HG02981 (cell line): ENCODE results near the gene COASY.

Source experiments
- ATAC-seq: cut with Tn5 transposase; IDR thresholded peaks from one replicate; pipeline ENCODE4 v1.9.1; 2021; ENCODE audit warnings: mild to moderate bottlenecking, moderate library complexity; ENCODE audit not compliant: unreplicated experiment

COASY gene

DNA sequence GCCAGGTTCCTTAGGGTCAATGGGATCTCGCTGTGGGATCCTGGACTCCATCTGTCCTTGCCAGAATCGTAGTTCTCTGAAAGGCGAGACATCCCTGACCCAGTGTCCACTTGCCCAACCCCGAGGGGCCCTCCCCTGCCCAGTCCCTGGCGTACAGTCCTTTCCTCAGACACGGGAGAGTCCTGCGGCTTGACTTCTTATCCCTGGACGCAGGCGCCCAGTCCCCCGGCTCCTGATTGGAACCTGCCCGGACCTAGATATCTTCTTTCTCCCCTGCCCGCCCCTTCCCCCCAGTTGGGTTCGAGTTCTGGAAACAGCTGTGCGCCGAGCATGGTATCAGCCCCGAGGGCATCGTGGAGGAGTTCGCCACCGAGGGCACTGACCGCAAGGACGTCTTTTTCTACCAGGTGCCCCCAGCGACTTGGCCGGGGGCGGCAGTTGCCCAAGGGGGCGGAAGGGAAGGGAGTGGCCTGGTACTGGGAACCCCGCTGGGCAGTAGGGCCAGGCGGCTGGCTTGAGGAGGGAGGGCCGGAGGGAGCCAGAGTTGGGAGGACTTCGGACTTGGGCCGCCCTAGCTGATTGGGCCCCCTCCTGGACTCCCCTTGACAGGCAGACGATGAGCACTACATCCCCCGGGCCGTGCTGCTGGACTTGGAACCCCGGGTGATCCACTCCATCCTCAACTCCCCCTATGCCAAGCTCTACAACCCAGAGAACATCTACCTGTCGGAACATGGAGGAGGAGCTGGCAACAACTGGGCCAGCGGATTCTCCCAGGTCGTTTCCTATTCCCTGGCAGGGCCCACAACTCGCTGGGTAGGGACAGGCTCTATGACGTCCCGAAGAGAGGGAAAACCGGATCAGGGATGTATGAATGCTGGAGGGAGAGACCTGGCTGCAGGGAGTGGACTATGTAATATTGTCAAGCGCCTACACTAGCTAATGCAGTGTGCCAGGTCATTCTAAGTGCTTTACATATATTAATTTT lies 48.2 kb downstream of the COASY start:
- peak; percentile 5 for ATAC-seq

DNA sequence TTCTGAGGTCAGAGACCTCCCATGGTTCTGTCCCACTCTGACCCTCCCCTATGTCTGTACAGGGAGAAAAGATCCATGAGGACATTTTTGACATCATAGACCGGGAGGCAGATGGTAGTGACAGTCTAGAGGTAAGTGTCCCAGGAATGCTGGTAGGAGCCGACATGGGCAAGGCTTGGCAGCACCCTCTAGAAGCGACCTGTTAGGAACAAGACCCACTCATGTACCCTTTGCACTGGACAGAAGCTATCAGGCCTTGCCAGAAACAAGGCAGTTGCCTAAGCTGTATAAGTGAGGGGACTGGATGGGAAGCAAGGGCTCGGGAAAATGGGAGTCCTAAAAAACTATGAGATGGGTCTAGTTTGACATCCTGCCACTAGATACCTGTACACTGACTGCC lies 50.1 kb downstream of the COASY start:
- no peak for ATAC-seq

DNA sequence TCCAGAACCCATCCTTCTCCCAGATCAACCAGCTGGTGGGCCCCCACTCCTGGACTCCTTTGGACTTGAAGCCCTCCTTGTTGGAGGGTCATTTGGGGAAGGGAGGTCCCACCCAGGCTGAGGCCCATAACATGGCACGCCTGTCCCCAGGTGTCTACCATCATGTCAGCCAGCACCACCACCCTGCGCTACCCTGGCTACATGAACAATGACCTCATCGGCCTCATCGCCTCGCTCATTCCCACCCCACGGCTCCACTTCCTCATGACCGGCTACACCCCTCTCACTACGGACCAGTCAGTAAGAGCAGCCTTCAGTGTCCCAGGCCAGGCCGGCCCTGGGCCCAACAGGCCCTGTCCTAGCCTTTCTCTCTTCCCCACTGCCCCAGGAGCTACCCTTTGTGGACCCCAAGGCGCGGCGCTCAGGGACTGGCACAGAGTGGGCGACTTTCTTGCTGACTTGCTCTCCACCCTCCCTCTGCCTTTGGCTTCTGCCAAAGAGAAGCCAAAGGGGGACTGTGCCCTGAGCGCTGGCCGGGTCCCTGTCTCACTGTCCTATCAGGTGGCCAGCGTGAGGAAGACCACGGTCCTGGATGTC lies 51.8 kb downstream of the COASY start:
- no peak for ATAC-seq
